ENCODE results near the gene LPO.

Gene LPO

GRCh38 chr17:58238147-58238634 lies at the start of gene LPO:
Gene LPO, plus strand, starts transcription at chr17:58238584. Its CDS starts 4,396 bp downstream, at chr17:58242980.
- no peak for TF ChIP-seq CTCF (IDR thresholded peaks at IDR 0.05; ENCODE audit: borderline replicate concordance, insufficient read depth, low read depth, low read length)
- no peak within 1 kb of the TSS for H3K4me3 ChIP-seq (ENCODE audit: low read depth, low read length)

DNA sequence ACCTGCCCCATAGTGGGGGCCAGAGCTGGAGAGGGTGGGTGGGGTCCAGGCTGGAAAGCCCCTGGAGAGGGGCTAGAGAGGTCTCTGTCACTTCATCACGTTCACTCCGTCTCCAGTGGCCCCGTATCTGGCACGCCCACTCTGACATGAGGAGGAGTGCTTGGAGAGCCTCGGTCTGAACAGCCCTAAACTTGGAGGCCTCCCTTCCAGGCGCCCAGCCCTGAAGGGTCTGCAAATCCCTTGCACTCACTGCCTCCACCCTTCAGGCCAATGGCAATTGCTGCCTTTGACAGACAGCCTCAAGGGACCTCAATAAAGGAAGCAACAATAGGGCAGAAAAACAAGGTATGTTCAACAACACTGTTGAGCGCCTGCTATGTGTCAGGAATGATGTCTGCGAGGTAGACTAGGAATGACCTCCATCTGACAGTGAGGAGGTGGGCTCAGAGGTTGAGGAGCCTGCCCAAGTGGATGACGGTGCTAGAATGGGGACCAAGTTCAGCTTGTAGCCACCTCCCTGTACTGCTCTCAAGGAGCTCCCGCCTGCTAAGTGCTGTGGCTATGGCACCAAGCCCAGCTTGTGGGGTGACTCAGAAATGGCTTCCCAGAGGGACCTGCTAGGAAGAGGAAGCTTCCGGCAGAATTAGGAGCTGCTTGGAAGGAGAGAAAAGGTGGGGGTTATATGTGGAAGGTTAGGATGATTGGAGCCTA lies 48.8 kb upstream of the LPO start:
- H3K4me3 ChIP-seq (ENCODE audit: low read depth, low read length), result no peak overlapping the region
- no peak for TF ChIP-seq CTCF (IDR thresholded peaks at IDR 0.05; ENCODE audit: borderline replicate concordance, insufficient read depth, low read depth, low read length)

DNA sequence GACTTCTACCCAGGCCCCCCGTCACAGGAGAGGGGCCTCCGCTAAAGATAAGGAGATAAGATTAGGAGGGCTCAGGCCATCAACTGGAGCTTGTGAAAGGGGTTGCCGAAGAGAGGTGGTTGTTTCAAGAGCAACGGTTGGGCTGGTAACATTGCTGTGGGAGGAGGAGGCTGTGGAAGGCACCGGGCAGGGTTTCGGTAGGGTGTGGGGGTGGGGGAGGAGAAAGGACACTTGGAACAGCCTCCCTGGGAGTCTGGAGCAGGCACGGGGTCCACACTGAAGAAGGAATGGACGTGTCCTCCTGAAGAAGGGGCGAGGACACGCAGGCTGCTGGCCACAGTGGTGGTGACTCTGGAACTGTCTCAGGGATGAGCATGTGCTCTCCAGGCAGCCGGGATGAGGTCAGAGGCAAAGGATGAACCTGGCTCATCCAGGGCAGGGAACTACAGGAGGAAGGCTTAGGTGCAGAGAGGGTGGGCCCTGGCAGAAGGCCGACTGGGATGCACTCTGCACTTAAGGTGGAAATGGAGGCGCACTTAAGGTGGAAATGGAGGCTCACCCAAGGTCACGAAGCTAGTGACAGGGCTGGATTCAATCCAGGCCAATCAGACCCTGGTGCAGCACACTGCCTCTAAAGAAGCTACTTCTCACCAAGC lies 47.0 kb upstream of the LPO start:
- no peak for TF ChIP-seq CTCF (IDR thresholded peaks at IDR 0.05; ENCODE audit: borderline replicate concordance, insufficient read depth, low read depth, low read length)

GRCh38 chr17:58192612-58193011 lies 45.8 kb upstream of the LPO start, which contains the start of gene EPX:
Gene EPX, plus strand, starts transcription at chr17:58192726. Its CDS starts 121 bp downstream, at chr17:58192847.
- TF ChIP-seq CTCF (IDR thresholded peaks at IDR 0.05; ENCODE audit: borderline replicate concordance, insufficient read depth, low read depth, low read length), result no peak
- no peak within 1 kb of the TSS for H3K4me3 ChIP-seq (ENCODE audit: low read depth, low read length)

More for the DNA sequence above, 47.0 kb upstream of the LPO start:
- H3K4me3 ChIP-seq (ENCODE audit: low read depth, low read length), result no peak overlapping the region

GRCh38 chr17:58193641-58194255 lies 44.6 kb upstream of the LPO start:
- no peak for TF ChIP-seq CTCF (IDR thresholded peaks at IDR 0.05; ENCODE audit: borderline replicate concordance, insufficient read depth, low read depth, low read length)
- no peak overlapping the region for H3K4me3 ChIP-seq (ENCODE audit: low read depth, low read length)

DNA sequence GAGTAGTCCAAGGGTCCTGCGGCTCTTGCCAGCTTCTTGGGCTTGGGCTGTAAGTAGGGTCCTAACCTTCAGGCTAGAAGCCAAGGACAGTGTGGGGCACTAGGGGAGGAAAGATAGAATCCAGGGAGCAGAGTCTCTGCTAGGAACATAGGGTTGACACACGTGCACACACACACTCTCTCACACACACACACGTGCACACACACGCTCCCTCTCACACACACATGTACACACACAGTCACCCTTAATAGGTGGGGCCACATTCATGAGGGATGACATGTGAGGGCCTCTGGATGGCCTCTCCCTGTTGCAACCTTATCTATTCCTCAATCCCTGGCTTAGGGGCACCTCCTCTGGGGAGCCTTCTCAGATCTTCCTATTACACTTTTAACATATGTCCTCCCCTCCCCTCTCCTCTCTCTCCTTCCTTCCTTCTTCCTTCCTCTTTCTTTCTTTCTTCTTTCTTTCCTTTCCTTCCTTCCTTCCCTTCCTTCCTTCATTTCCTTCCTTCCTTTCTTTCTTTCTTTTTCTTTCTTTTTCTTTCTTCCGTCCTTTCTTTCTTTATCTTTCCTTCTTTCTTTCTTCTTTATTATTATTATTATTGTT lies 42.8 kb upstream of the LPO start:
- H3K4me3 ChIP-seq (ENCODE audit: low read depth, low read length), result no peak overlapping the region
- no peak for TF ChIP-seq CTCF (IDR thresholded peaks at IDR 0.05; ENCODE audit: borderline replicate concordance, insufficient read depth, low read depth, low read length)
